GM21367 (cell line): ENCODE data around the gene VIP.

Experiments used
- ATAC-seq: cut with Tn5 transposase; IDR thresholded peaks from one replicate; pipeline ENCODE4 v1.9.1; 2021; ENCODE audit not compliant: unreplicated experiment

VIP gene

DNA sequence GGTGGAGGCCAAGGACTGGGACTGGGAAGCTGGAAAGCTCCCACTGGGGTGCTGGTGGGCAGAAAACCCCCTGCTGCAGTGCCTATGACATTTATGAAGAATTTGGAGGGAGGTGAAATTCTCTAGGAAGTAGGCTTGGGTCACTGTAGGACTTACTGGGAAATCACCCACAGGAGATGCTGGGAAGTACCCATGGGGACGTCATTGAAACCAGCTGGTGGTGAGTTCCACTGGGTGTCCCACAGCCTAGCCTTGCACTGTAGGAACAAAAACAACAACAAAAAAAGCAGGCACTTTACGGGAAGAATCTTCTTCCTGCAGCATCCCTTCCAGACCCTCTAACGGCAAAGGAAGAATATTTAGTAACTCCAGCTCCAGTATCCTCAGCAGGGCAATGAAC, 26.2 kb downstream of the VIP start:
- ATAC-seq: no peak

DNA sequence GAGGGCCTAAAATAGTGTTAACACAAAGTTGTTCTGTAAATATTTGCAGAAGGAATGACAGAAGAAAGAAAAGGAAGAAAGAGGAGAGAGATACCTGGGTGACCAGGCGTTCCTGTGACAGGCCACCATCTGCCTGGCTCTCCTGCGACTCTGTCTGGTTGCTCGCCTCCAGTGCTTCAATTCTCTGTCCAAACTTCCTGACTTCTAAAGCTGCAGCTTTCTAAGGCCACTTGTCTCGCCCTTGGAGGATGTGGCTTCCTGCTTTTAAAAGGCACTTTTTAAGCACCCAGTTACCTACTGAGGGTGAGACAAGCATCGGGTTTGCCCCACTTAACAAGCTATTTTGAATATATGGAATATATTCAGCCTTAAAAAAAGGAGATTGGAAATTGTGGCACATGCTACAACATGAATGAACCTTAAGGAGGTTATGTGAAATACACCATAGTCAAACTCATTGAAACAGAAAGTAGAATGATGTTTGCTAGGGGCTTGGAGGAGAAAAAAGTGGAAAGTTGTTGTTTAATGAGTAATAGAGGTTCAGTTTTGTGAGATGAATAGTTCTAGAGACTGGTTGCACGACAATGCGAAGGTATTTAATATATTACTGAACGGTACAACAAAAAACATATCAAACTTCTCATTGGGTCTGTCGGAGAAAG, 32.8 kb downstream of the VIP start:
- no peak for ATAC-seq

GRCh38 chr6:152794696-152795095, 44.1 kb downstream of the VIP start:
- no peak for ATAC-seq

- ATAC-seq: no peak
Observed at GRCh38 chr6:152804150-152804549, 53.6 kb downstream of the VIP start.
